ENCODE results near the gene CSRP3. TPM values are rescaled to one million over a fixed set of nuclear protein-coding genes. Genes with fewer than 3 reads are reported as not detected.
"Not testable (repeated sequence)": the region's sequence is repeated elsewhere in the genome, so short reads cannot be mapped to it uniquely, and the experiment has no call there.

The CSRP3 gene
- total and polyA plus RNA-seq, 9 of the 15 experiments (the other 6 are each of a cell fraction or from before 2014, with no cell fraction given) = 0.14 TPM; not detected in 8

DNA sequence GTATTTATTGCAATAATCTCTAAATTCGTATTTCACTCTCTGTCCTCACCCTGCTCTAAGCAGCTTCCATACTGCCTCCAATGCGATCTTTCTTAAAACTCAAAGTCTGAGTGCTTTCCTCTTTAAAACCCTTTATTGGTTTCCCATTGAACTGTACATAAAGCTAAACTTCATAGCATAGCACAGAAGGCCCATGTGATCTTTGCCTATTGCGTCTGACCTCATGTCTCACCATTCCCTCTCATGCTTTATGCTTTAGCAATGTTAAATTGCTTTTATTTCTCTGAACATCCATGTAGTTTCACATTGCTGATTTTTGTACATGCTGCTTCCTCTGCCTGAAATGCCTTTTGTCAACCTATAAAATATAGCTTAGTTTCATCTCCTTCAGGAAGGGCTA, 56.5 kb downstream of the CSRP3 start:
- no peak for TF ChIP-seq ZNF644 (tag; IDR thresholded peaks at IDR 0.05; ENCODE audit: low read depth)
- BruUV-seq (replicated peaks) = no TSS peak

DNA sequence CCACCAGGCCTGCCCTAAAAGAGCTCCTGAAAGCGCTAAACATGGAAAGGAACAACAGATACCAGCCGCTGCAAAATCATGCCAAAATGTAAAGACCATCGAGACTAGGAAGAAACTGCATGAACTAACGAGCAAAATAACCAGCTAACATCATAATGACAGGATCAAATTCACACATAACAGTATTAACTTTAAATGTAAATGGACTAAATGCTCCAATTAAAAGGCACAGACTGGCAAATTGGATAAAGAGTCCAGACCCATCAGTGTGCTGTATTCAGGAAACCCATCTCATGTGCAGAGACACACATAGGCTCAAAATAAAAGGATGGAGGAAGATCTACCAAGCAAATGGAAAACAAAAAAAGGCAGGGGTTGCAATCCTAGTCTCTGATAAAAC, 64.9 kb downstream of the CSRP3 start:
- TF ChIP-seq ZNF507 (tag; conservative IDR thresholded peaks at IDR 0.05) (peak; percentile 89), ZNF354B (CRISPR knock-in tag; IDR thresholded peaks at IDR 0.05) (peak; percentile 60; the same call in 1 of the 2 replicates)
- H3K79me2 ChIP-seq (ENCODE audit: control insufficient read depth, insufficient read depth, low read length); H3K4me3 ChIP-seq; intact Hi-C loops (cut with micrococcal nuclease); H3K9me1 ChIP-seq (ENCODE audit: control insufficient read depth, insufficient read depth, low read length); CTCF ChIA-PET (ENCODE audit: low intra/inter-chr PET ratio); H3K9ac ChIP-seq (ENCODE audit: insufficient read depth in 1 of 2, low read depth in 2 of 2, low read length in 2 of 2); H3K27me3 ChIP-seq (ENCODE audit: control insufficient read depth in 2 of 2, insufficient read depth in 2 of 2, low read length in 2 of 2); H3K9me3 ChIP-seq (replicated peaks; ENCODE audit: control insufficient read depth, insufficient read depth, low read depth, low read length); POLR2A ChIA-PET; H2AFZ ChIP-seq (ENCODE audit: low read depth, low read length); H3K4me1 ChIP-seq (replicated peaks in 1 of 2; ENCODE audit: control insufficient read depth in 2 of 2, insufficient read depth in 2 of 2, low read length in 2 of 2); in situ Hi-C loops (cut with MboI); H4K20me1 ChIP-seq (replicated peaks; ENCODE audit: control insufficient read depth, insufficient read depth, low read length); H3K4me2 ChIP-seq (ENCODE audit: insufficient read depth, low read length); DNase-seq (ENCODE audit: extremely low read depth in 1 of 4, low spot score in 3 of 4); ATAC-seq; H3K36me3 ChIP-seq (ENCODE audit: control insufficient read depth, insufficient read depth, low read length); FAIRE-seq; H3K27ac ChIP-seq (ENCODE audit: extremely low read depth, low read depth, low read length); BruUV-seq (replicated peaks): not testable (repeated sequence)
- 81% methylated on average over 4 of the region's 4 CpGs for WGBS (ENCODE audit: insufficient coverage, low coverage, missing lambda C conversion rate)

More for the DNA sequence above, 56.5 kb downstream of the CSRP3 start:
- Histone ChIP-seq H4K20me1 (replicated peaks; ENCODE audit: control insufficient read depth, insufficient read depth, low read length) (no peaks in the 10 kb centered on the region), H3K27ac (ENCODE audit: extremely low read depth, low read depth, low read length) (no peak overlapping the region), H3K9me3 (replicated peaks; ENCODE audit: control insufficient read depth, insufficient read depth, low read depth, low read length) (no peaks in the 10 kb centered on the region), H2AFZ (ENCODE audit: low read depth, low read length) (no peak overlapping the region), H3K9me1 (ENCODE audit: control insufficient read depth, insufficient read depth, low read length) (no peaks in the 10 kb centered on the region), H3K4me1 (replicated peaks in 1 of 2; ENCODE audit: control insufficient read depth in 2 of 2, insufficient read depth in 2 of 2, low read length in 2 of 2) (no peaks in the 10 kb centered on the region), H3K27me3 (ENCODE audit: control insufficient read depth in 2 of 2, insufficient read depth in 2 of 2, low read length in 2 of 2) (no peaks in the 10 kb centered on the region), H3K36me3 (ENCODE audit: control insufficient read depth, insufficient read depth, low read length) (peaks cover 16% of the 10 kb centered on the region; the same call in 1 of the 3 replicates), H3K4me3 (no peak overlapping the region), H3K79me2 (ENCODE audit: control insufficient read depth, insufficient read depth, low read length) (no peaks in the 10 kb centered on the region), H3K4me2 (ENCODE audit: insufficient read depth, low read length) (no peak overlapping the region), H3K9ac (ENCODE audit: insufficient read depth in 1 of 2, low read depth in 2 of 2, low read length in 2 of 2) (no peak overlapping the region)
- in situ Hi-C loops (cut with MboI) = no loop called here
- intact Hi-C loops (cut with micrococcal nuclease) = no loop called here
- CTCF ChIA-PET (ENCODE audit: low intra/inter-chr PET ratio) = no interaction called here
- no peak for DNase-seq (ENCODE audit: extremely low read depth in 1 of 4, low spot score in 3 of 4)
- ATAC-seq = no peak
- FAIRE-seq = no peak
- POLR2A ChIA-PET = no interaction called here
- 55% methylated on average over 3 of the region's 3 CpGs for WGBS (ENCODE audit: insufficient coverage, low coverage, missing lambda C conversion rate)
